ENCODE results near the gene IRX3.

Gene IRX3

GRCh38 chr16:54303613-54304012 lies 17.0 kb upstream of the IRX3 start:
- no peak for ATAC-seq
- TF ChIP-seq TSHZ2 (CRISPR knock-in tag; IDR thresholded peaks at IDR 0.05) (no peak), SNAI2 (CRISPR knock-in tag; IDR thresholded peaks at IDR 0.05) (no peak), TOX (CRISPR knock-in tag; IDR thresholded peaks at IDR 0.05; ENCODE audit: borderline replicate concordance) (no peak), CREB5 (CRISPR knock-in tag; IDR thresholded peaks at IDR 0.05; ENCODE audit: low read depth) (no peak), POU6F1 (CRISPR knock-in tag; IDR thresholded peaks at IDR 0.05; ENCODE audit: borderline replicate concordance, low read depth) (no peak), TCF4 (CRISPR knock-in tag; IDR thresholded peaks at IDR 0.05; ENCODE audit: borderline replicate concordance) (no peak), PATZ1 (CRISPR knock-in tag; IDR thresholded peaks at IDR 0.05; ENCODE audit: borderline replicate concordance) (no peak), ZFP3 (CRISPR knock-in tag; IDR thresholded peaks at IDR 0.05) (no peak), PPARA (CRISPR knock-in tag; IDR thresholded peaks at IDR 0.05; ENCODE audit: borderline replicate concordance) (no peak), ZNF565 (CRISPR knock-in tag; conservative IDR thresholded peaks at IDR 0.05; ENCODE audit: low read depth) (no peak), ARNTL (CRISPR knock-in tag; IDR thresholded peaks at IDR 0.05; ENCODE audit: borderline replicate concordance, low read depth) (no peak), ISL1 (CRISPR knock-in tag; IDR thresholded peaks at IDR 0.05) (no peak)

GRCh38 chr16:54297154-54297553 lies 10.6 kb upstream of the IRX3 start:
- no peak for ATAC-seq
- TF ChIP-seq ESRRG (CRISPR knock-in tag; IDR thresholded peaks at IDR 0.05): no peak
- TF ChIP-seq ZNF565 (CRISPR knock-in tag; conservative IDR thresholded peaks at IDR 0.05; ENCODE audit: low read depth): no peak
- no peak for TF ChIP-seq PATZ1 (CRISPR knock-in tag; IDR thresholded peaks at IDR 0.05; ENCODE audit: borderline replicate concordance)
- no peak for TF ChIP-seq ISL1 (CRISPR knock-in tag; IDR thresholded peaks at IDR 0.05)

GRCh38 chr16:54296543-54296942 lies 10.0 kb upstream of the IRX3 start:
- ATAC-seq: no peak
- TF ChIP-seq ZFP3 (CRISPR knock-in tag; IDR thresholded peaks at IDR 0.05): no peak
- no peak for TF ChIP-seq SNAI2 (CRISPR knock-in tag; IDR thresholded peaks at IDR 0.05)
- no peak for TF ChIP-seq PPARA (CRISPR knock-in tag; IDR thresholded peaks at IDR 0.05; ENCODE audit: borderline replicate concordance)
- no peak for TF ChIP-seq PATZ1 (CRISPR knock-in tag; IDR thresholded peaks at IDR 0.05; ENCODE audit: borderline replicate concordance)
- no peak for TF ChIP-seq BACH2 (CRISPR knock-in tag; IDR thresholded peaks at IDR 0.05; ENCODE audit: borderline replicate concordance)
- no peak for TF ChIP-seq OSR1 (CRISPR knock-in tag; IDR thresholded peaks at IDR 0.05)
- no peak for TF ChIP-seq ISL1 (CRISPR knock-in tag; IDR thresholded peaks at IDR 0.05)
- TF ChIP-seq RARB (CRISPR knock-in tag; IDR thresholded peaks at IDR 0.05): no peak
- TF ChIP-seq TOX (CRISPR knock-in tag; IDR thresholded peaks at IDR 0.05; ENCODE audit: borderline replicate concordance): no peak

Data from SK-N-SH treated with all-trans-retinoic acid at 6 μM for 48 hours (cell line).